D341Med (cell line): ENCODE measurements around the gene RHBDF2.

Source experiments
- DNase-seq: peaks from one replicate; pipeline ENCODE4 v3.0.0; 2012; ENCODE audit warnings: low spot score

The RHBDF2 gene

GRCh38 chr17:76478730-76479514 lies 22.3 kb downstream of the RHBDF2 start:
- no peak for DNase-seq

GRCh38 chr17:76478097-76478496 lies 23.1 kb downstream of the RHBDF2 start:
- no peak for DNase-seq

- no peak for DNase-seq
Measured at GRCh38 chr17:76477576-76477975, 23.6 kb downstream of the RHBDF2 start.

GRCh38 chr17:76476736-76477135 lies 24.5 kb downstream of the RHBDF2 start:
- DNase-seq: no peak

GRCh38 chr17:76475302-76475701 lies 25.9 kb downstream of the RHBDF2 start:
- no peak for DNase-seq

- DNase-seq: no peak
Measured at GRCh38 chr17:76474894-76475293, 26.3 kb downstream of the RHBDF2 start.

GRCh38 chr17:76474238-76474637 lies 27.0 kb downstream of the RHBDF2 start:
- DNase-seq: no peak

GRCh38 chr17:76473541-76473985 lies 27.7 kb downstream of the RHBDF2 start:
- DNase-seq: peak; percentile 73

- no peak for DNase-seq
Measured at GRCh38 chr17:76472726-76473125, 28.5 kb downstream of the RHBDF2 start.

- no peak for DNase-seq
Measured at GRCh38 chr17:76472258-76472645, 29.0 kb downstream of the RHBDF2 start.

GRCh38 chr17:76471498-76472257 lies 29.5 kb downstream of the RHBDF2 start:
- DNase-seq: no peak

GRCh38 chr17:76469991-76470739 lies 31.1 kb downstream of the RHBDF2 start:
- no peak for DNase-seq

- no peak for DNase-seq
Measured at GRCh38 chr17:76469076-76469990, 31.9 kb downstream of the RHBDF2 start.

GRCh38 chr17:76468634-76469010 lies 32.6 kb downstream of the RHBDF2 start:
- DNase-seq: no peak

GRCh38 chr17:76467809-76468633 lies 33.2 kb downstream of the RHBDF2 start:
- DNase-seq: peak; percentile 76

- peak; percentile 98 for DNase-seq
Measured at GRCh38 chr17:76467366-76467765, 33.9 kb downstream of the RHBDF2 start, which contains the start of gene AANAT. Gene AANAT, plus strand, starts transcription at chr17:76467603. Its CDS starts 1,144 bp downstream, at chr17:76468747.

GRCh38 chr17:76466775-76467130 lies 34.5 kb downstream of the RHBDF2 start:
- DNase-seq: no peak

- no peak for DNase-seq
Measured at GRCh38 chr17:76462556-76463290, 38.5 kb downstream of the RHBDF2 start.

GRCh38 chr17:76461765-76462555 lies 39.3 kb downstream of the RHBDF2 start:
- DNase-seq: no peak
